Measurements from ENCODE around the gene DYRK4.

The DYRK4 gene

GRCh38 chr12:4564818-4565217 is 2.8 kb downstream of the DYRK4 start:
- no peak for DNase-seq

GRCh38 chr12:4566474-4566873 is 4.5 kb downstream of the DYRK4 start:
- no peak for DNase-seq

GRCh38 chr12:4567073-4567881 is 5.3 kb downstream of the DYRK4 start:
- DNase-seq = no peak

- no peak for DNase-seq
These were observed 7.3 kb downstream of the DYRK4 start for GRCh38 chr12:4569261-4569660.

- no peak for DNase-seq
These were observed 10.7 kb downstream of the DYRK4 start for GRCh38 chr12:4572680-4573079.

- DNase-seq = no peak
These were observed 17.5 kb downstream of the DYRK4 start for GRCh38 chr12:4579305-4580102.

GRCh38 chr12:4580281-4580688 is 18.3 kb downstream of the DYRK4 start:
- DNase-seq = no peak

- DNase-seq = no peak
These were observed 22.3 kb downstream of the DYRK4 start for GRCh38 chr12:4584281-4584680.

- no peak for DNase-seq
These were observed 22.9 kb downstream of the DYRK4 start for GRCh38 chr12:4584896-4585295.

GRCh38 chr12:4586500-4586899 is 24.5 kb downstream of the DYRK4 start:
- DNase-seq = no peak

GRCh38 chr12:4587108-4587507 is 25.1 kb downstream of the DYRK4 start:
- no peak for DNase-seq

GRCh38 chr12:4588916-4589315 is 26.9 kb downstream of the DYRK4 start:
- no peak for DNase-seq

- DNase-seq = no peak
These were observed 27.9 kb downstream of the DYRK4 start for GRCh38 chr12:4589941-4590340.

- DNase-seq = no peak
These were observed 29.2 kb downstream of the DYRK4 start for GRCh38 chr12:4591180-4591687.

GRCh38 chr12:4595881-4596280 is 33.9 kb downstream of the DYRK4 start:
- DNase-seq = no peak

GRCh38 chr12:4603421-4603820 is 41.4 kb downstream of the DYRK4 start:
- DNase-seq = no peak

GRCh38 chr12:4603946-4604345 is 41.9 kb downstream of the DYRK4 start:
- no peak for DNase-seq

- DNase-seq = peak; percentile 72
These were observed 42.7 kb downstream of the DYRK4 start for GRCh38 chr12:4604684-4605193.

- no peak for DNase-seq
These were observed 45.0 kb downstream of the DYRK4 start for GRCh38 chr12:4607056-4607455.

GRCh38 chr12:4609071-4609470 is 47.1 kb downstream of the DYRK4 start:
- no peak for DNase-seq

- DNase-seq = no peak
These were observed 48.5 kb downstream of the DYRK4 start for GRCh38 chr12:4610481-4610880.

GRCh38 chr12:4615667-4616066 is 53.7 kb downstream of the DYRK4 start:
- DNase-seq = no peak

- DNase-seq = no peak
These were observed 59.5 kb downstream of the DYRK4 start for GRCh38 chr12:4621511-4621910.

GRCh38 chr12:4626543-4626942 is 64.5 kb downstream of the DYRK4 start:
- DNase-seq = no peak

Measured in central memory CD4-positive, alpha-beta T cell (primary cell).